NCI-H2196 (cell line): ENCODE results near the gene GBX2.

Experiments
- DNase-seq: peaks from one replicate; lab custom pipeline; 2025; ENCODE audit not compliant: unreplicated experiment; lab: John Stamatoyannopoulos, UW

Gene GBX2

GRCh38 chr2:236168110-236169080 is at the start of gene GBX2:
TSS of gene GBX2 (minus strand) at chr2:236168386. CDS start at chr2:236167971, 415 bp downstream.
- peak; percentile 88 for DNase-seq

DNA sequence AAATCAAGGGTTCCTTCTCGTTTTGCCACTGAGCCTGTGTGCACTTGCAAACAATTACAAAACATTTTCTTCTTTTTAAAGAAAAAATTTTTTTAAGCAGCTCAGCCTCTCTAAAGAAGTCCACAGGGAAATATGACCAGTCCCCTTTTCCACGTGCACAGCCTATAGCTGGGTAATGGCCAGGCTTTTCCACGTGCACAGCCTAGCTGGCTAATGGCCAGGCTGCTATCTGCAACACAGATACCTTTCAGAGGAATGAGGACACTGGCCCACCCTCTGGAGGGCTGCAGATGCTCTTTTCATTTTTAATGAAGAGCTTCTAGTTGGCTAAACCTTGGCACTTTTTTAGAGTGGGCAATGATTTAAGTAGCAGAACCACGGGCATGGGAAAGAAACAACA is 49.7 kb upstream of the GBX2 start:
- no peak for DNase-seq

DNA sequence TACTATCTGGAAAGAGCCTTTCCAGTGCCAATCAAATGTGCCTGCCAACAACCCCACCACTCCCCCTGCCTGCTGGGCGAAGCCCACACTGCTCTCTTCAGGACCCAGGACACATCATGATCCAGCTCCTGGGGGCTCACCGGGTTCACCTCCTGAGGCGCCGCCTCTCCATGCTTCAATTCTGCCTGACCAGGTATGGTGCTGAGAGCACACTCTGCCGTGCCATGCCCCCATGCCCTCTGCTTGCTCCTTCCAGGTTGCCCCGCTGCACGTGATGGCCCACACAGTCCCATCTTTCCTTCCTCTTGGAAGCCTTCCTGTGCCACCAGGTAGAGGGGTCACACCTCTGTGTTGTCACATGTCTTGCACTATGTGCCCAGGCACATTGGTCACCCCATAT is 48.5 kb upstream of the GBX2 start:
- DNase-seq: no peak

DNA sequence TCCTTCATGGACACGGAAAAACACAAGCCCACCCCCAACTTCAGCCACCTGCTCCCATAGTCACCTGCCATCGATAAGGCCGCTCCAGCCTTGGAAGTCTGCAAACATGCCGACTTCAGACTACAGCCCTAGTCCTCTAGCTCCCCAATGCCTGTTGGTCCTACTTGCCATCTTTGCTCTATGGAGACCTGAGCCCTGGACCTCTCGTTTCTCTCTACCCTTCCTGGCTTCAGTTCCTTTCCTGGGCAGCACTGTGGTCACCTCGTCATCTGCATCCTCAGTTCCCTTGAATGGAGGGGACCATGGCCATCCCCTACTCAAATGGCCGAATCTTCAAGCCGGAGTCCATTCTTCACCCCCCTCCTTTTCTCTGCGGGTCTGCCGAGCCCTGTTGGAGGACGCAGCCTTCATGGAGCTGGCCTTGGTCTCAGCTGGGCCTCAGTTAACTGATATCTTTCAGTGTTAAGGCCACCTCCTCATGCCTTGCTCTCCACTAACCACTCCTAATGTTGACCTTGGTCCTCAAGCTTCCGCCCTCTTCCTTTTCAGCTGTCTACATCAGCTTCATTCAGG is 47.7 kb upstream of the GBX2 start:
- DNase-seq: peak; percentile 26

DNA sequence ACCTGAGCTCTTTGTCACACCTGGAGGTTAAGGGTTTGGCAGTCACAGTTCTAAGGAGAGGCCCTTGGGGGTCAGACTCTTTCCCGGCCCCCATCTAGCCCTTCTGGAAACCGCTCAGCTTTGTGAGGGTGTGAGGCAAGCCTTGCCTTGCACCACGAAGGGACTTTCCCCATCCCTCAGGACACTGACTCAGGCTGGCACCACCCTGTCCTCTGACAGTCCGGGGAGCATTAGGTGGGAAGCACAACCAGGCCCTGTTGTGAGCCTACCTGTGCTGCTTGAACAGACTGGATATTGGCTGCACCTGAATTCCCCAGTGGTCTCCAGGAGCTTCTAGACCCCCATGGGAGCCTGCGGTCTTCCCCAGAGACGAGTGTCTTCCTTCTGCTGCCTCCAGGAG is 47.0 kb upstream of the GBX2 start:
- DNase-seq: no peak

GRCh38 chr2:236214376-236214995 is 46.3 kb upstream of the GBX2 start:
- DNase-seq: no peak

- DNase-seq: no peak
Observed at GRCh38 chr2:236211296-236211695, 43.1 kb upstream of the GBX2 start.

- no peak for DNase-seq
Observed at GRCh38 chr2:236210536-236210935, 42.4 kb upstream of the GBX2 start.

DNA sequence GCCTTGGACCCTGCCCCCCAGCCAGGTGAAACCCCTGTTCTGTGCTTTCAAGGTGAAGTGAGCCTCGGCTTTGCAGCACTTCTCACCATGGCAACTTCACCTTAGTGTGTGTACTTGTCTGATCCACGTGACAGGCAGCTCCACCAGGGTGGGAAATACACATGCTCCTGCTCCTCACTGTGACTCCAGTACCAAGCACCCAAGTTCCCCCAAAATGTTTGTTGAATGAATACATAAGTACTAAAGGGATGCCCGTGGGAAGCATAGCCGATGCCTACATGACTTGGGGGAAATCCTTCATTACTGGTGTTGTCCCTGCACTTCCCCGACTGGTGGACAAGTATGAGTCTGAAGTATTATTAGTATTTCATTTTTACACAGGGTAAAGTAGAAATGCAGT is 41.8 kb upstream of the GBX2 start:
- DNase-seq: no peak

- DNase-seq: no peak
Observed at GRCh38 chr2:236209535-236209934, 41.3 kb upstream of the GBX2 start.

- DNase-seq: no peak
Observed at GRCh38 chr2:236208019-236208926, 40.1 kb upstream of the GBX2 start.

- DNase-seq: no peak
Observed at GRCh38 chr2:236207472-236207871, 39.3 kb upstream of the GBX2 start.

GRCh38 chr2:236205867-236206645 is 37.9 kb upstream of the GBX2 start:
- no peak for DNase-seq

GRCh38 chr2:236204953-236205352 is 36.8 kb upstream of the GBX2 start:
- DNase-seq: no peak

DNA sequence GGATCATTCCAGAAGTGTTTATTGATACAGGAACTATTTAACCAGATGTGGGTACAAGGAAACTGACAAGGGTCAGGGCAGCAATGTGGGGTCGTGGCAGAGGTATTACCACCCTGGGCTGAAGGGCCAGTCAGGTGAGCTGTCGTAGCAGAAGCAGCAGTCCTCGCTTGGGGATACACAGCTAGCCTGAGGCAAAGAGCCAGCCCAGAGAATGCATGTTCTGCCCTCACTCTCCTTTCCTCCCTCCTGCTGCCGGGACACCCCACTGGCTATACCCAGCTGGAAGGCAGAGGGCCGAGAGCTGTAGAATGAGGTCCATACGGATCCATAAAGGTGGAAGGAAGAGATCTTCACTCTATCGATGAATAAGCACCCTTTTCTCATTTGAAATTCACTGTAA is 32.2 kb upstream of the GBX2 start:
- DNase-seq: no peak

- no peak for DNase-seq
Observed at GRCh38 chr2:236196366-236196765, 28.2 kb upstream of the GBX2 start.

DNA sequence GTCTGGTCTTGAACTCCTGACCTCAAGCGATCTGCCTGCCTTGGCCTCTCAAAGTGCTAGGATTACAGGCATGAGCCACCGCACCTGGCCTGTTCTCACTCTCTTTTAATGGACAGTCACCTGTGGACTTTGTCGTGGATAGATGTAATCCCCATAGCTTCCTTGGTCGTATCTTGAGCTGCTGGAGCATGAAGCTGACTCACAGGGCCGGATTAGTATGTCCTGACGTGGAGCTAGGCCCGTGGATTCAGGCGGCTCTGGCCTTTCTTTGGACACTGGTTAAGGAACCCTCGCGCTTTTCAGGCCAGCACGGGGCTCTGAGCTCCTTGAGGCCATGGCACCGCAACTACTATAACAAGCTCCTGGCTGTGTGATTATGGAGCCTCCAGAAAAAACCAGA is 27.5 kb upstream of the GBX2 start:
- no peak for DNase-seq

DNA sequence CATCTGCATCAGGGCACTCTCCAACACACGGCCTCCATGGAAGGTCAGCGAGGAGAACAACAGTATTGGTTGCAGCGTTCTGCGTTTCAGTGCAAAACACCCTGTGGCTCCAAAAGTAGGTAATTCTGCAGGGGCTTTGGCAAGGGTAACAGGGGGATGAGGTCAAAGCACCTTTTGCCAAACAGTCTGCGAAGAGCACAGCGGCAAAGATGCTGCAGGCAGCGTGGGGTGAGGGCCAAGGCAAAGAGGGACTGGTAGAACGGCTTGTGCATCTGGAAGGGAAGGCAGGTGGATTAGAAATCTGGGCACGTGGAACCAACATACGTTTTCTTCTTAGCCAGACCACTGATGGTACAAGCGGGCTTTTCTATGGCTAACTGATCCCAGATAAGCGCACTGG is 26.6 kb upstream of the GBX2 start:
- DNase-seq: no peak

- no peak for DNase-seq
Observed at GRCh38 chr2:236193026-236193425, 24.8 kb upstream of the GBX2 start.

GRCh38 chr2:236190674-236191073 is 22.5 kb upstream of the GBX2 start:
- no peak for DNase-seq
